Peyer's patch (tissue), 4 donors: ENCODE measurements around the gene CDK17.

ENCODE experiments used
- POLR2A ChIP-seq, 2 donors: fragments of 450-650 bp; IDR thresholded peaks; one replicate each; pipeline ENCODE4 v1.5.1; 2017; ENCODE audit warnings: antibody characterized with exemption in 2 of 2, mild to moderate bottlenecking in 2 of 2, moderate library complexity in 2 of 2
- TF ChIP-seq, protein P1 (sequence below), 6 experiments: fragments of 450-650 bp in 4 of 6; fragments of 200-600 bp in 2 of 6; sonication (generic) in 1 of 6; IDR thresholded peaks; one replicate each; pipeline ENCODE4 v1.5.1; 2017 to 2019; ENCODE audit warnings: antibody characterized with exemption in 6 of 6, mild to moderate bottlenecking in 3 of 6, moderate library complexity in 1 of 6

DNA sequence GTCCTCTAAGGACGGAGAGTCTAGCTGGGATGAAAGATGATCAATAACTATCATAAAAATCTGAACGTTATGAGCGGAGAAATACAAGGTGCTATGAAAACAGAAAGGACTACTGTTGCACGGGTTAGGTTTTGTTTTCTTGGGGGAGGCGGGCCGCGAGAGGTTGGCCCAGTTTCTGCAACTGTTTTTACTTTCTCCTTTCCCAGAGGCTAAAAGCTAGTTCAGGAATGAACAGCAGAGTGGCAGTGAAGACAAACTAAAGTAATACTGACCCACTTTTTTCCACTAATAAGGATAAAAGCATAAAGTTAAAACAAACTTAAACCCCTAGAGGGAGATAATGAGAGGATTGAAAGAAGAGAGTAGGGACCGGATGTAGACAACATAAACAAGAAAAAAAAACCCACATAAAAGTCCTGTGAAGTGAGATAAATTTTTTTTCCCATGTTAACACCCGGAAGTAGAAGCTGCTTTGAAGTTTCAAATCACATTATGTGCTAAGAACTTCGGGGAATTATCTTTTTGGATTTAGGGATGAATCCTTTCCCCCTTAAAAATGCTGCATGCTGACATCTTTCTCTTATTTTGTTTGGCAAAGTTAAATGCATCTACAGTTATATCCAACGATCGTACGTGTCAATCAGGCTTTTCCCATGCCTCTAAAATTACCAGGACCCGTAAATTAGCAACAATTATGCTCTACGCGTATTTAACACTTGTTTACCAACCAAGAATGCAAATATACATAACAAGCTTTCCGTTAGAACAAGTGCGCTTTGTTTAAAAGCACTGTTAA lies 1.0 kb upstream of the CDK17 start:
- no peak for TF ChIP-seq POLR2A (IDR thresholded peaks at IDR 0.05)
- TF ChIP-seq, protein P1, sequence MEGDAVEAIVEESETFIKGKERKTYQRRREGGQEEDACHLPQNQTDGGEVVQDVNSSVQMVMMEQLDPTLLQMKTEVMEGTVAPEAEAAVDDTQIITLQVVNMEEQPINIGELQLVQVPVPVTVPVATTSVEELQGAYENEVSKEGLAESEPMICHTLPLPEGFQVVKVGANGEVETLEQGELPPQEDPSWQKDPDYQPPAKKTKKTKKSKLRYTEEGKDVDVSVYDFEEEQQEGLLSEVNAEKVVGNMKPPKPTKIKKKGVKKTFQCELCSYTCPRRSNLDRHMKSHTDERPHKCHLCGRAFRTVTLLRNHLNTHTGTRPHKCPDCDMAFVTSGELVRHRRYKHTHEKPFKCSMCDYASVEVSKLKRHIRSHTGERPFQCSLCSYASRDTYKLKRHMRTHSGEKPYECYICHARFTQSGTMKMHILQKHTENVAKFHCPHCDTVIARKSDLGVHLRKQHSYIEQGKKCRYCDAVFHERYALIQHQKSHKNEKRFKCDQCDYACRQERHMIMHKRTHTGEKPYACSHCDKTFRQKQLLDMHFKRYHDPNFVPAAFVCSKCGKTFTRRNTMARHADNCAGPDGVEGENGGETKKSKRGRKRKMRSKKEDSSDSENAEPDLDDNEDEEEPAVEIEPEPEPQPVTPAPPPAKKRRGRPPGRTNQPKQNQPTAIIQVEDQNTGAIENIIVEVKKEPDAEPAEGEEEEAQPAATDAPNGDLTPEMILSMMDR (IDR thresholded peaks at IDR 0.05): peak; percentile 26 to 66 (median 46)
